Measurements from ENCODE around the gene TRPC4. TPM values are rescaled to one million over a fixed set of nuclear protein-coding genes. Genes with fewer than 3 reads are reported as not detected.

TRPC4 gene
- total and polyA plus RNA-seq, 7 donors: 0.64 to 11.8 (median 9.4) TPM; not detected in 1

DNA sequence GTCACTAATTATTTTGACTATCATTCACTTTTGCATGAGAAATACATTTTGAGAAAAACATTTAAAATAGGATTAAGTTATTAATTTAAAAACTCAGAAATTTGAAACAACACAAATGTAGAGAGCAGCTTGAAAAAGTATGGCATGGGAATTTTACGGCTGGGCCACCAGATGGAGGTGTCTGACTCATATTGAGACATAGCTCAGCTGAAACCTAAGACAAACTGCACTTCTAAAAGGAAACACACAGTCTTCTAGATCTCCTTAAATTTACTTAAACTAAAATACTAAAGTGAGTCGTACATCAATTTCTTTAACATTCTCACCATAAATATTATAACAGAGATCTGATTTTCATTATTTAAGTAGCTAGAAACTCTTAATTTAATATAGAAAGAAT lies 229.1 kb downstream of the TRPC4 start:
- H3K27me3 ChIP-seq: no peaks in the 10 kb centered on the region
- H3K4me1 ChIP-seq: no peaks in the 10 kb centered on the region
- no peaks in the 10 kb centered on the region for H3K36me3 ChIP-seq
- TF ChIP-seq EP300 (IDR thresholded peaks at IDR 0.05) (no peak), CTCF (IDR thresholded peaks at IDR 0.05) (peak in 2 of 4 experiments; percentile 35 to 52)
- no peaks in the 10 kb centered on the region for H3K9me3 ChIP-seq
- no peak overlapping the region for H3K27ac ChIP-seq
- intact Hi-C loops (cut with DNase I): loop anchor here (10.0 kb wide), 1 partner anchor 224 kb away; the partner anchor contains the start of gene TRPC4
- WGBS, 2 donors: 12 to 23% methylated on average over 2 of the region's 2 CpGs
- no peak for DNase-seq
- no peak overlapping the region for H3K4me3 ChIP-seq

DNA sequence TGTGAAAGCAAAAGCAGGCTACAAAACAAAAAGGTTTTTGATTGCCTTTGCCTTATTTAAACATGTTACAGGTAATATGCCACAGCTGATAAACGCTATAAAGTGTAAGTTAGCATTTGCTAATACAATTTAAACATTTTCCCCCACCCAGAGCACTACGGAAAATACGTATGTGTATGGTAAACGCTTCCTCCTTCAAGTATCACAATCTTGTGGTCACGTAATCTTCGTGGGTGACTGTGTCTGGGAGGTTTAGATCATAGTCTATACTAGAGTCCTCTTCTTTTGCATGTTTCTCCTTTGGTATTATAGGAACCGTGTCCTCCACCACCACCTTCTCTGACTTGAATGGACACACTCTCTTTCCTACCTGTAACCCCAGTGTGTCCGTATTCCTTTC lies 232.9 kb downstream of the TRPC4 start:
- H3K27me3 ChIP-seq: no peaks in the 10 kb centered on the region
- no peaks in the 10 kb centered on the region for H3K36me3 ChIP-seq
- no peak for DNase-seq
- intact Hi-C loops (cut with DNase I): no loop called here
- no peak overlapping the region for H3K27ac ChIP-seq
- no peak overlapping the region for H3K4me3 ChIP-seq
- H3K4me1 ChIP-seq: no peaks in the 10 kb centered on the region
- TF ChIP-seq POLR2AphosphoS5 (IDR thresholded peaks at IDR 0.05) (no peak), POLR2A (IDR thresholded peaks at IDR 0.05) (no peak)
- WGBS, 2 donors: 69 to 78% methylated on average over 8 of the region's 8 CpGs
- no peaks in the 10 kb centered on the region for H3K9me3 ChIP-seq

DNA sequence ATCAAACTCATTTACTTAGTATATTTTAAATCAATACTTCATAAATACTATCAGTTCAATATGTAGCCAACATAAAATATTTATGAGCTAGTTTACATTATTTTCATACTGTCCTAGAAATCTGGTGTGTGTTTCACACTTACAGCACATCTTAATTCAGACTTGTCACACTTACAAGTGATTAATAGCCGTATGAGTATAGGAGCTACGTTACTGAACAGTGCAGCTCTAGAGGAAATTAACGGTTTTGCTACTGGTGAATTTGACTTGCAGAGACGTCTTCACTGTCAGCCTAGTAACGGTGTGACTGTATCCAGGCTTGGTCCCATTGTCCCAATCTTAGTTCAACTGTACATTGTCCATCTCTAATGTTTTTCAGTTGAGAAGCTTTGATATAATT lies 237.3 kb downstream of the TRPC4 start:
- TF ChIP-seq CTCF (IDR thresholded peaks at IDR 0.05) (no peak), EP300 (IDR thresholded peaks at IDR 0.05) (no peak), POLR2A (IDR thresholded peaks at IDR 0.05) (no peak), POLR2AphosphoS5 (IDR thresholded peaks at IDR 0.05) (no peak)
- intact Hi-C loops (cut with DNase I): no loop called here
- Histone ChIP-seq H3K36me3 (no peaks in the 10 kb centered on the region), H3K27me3 (no peaks in the 10 kb centered on the region), H3K4me1 (peaks cover 0 to 6% (median 0%) of the 10 kb centered on the region in 4 donors), H3K9me3 (no peaks in the 10 kb centered on the region), H3K27ac (no peak overlapping the region), H3K4me3 (no peak overlapping the region)
- WGBS, 2 donors: 63 to 66% methylated on average over 5 of the region's 5 CpGs
- DNase-seq: no peak

GRCh38 chr13:37627428-37627827 lies 242.1 kb downstream of the TRPC4 start:
- Histone ChIP-seq H3K4me3 (no peak overlapping the region), H3K27me3 (no peaks in the 10 kb centered on the region), H3K36me3 (no peaks in the 10 kb centered on the region), H3K27ac (no peak overlapping the region), H3K4me1 (peaks cover 0 to 18% (median 3%) of the 10 kb centered on the region in 4 donors), H3K9me3 (no peaks in the 10 kb centered on the region)
- intact Hi-C loops (cut with DNase I): no loop called here
- no peak for DNase-seq
- 36 to 72% methylated on average over 4 of the region's 4 CpGs for WGBS, 2 donors
- TF ChIP-seq POLR2A (IDR thresholded peaks at IDR 0.05) (no peak), CTCF (IDR thresholded peaks at IDR 0.05) (no peak), POLR2AphosphoS5 (IDR thresholded peaks at IDR 0.05) (no peak), EP300 (IDR thresholded peaks at IDR 0.05) (no peak)

- H3K27ac ChIP-seq: no peak overlapping the region
- no peaks in the 10 kb centered on the region for H3K27me3 ChIP-seq
- no peak for TF ChIP-seq POLR2A (IDR thresholded peaks at IDR 0.05)
- no peak for TF ChIP-seq POLR2AphosphoS5 (IDR thresholded peaks at IDR 0.05)
- no peak for TF ChIP-seq EP300 (IDR thresholded peaks at IDR 0.05)
- TF ChIP-seq CTCF (IDR thresholded peaks at IDR 0.05): no peak
- peaks cover 0 to 39% (median 21%) of the 10 kb centered on the region in 4 donors for H3K4me1 ChIP-seq
- intact Hi-C loops (cut with DNase I): no loop called here
- 64 to 74% methylated on average over 3 of the region's 3 CpGs for WGBS, 2 donors
- no peak for DNase-seq
- H3K9me3 ChIP-seq: no peaks in the 10 kb centered on the region
- H3K36me3 ChIP-seq: no peaks in the 10 kb centered on the region
- no peak overlapping the region for H3K4me3 ChIP-seq
These were observed 247.7 kb downstream of the TRPC4 start for GRCh38 chr13:37621811-37622361.
